Prostate gland (tissue), 2 donors: Measurements from ENCODE around the gene KLHL3.

Experiments used
- POLR2A ChIP-seq: fragments of 450-650 bp; IDR thresholded peaks from one replicate; pipeline ENCODE4 v1.6.1; 2016; ENCODE audit warnings: antibody characterized with exemption, mild to moderate bottlenecking
- TF ChIP-seq, protein P1 (sequence below), 4 experiments: fragments of 200-600 bp in 2 of 4; fragments of 450-650 bp in 2 of 4; sonication (generic) in 2 of 4; IDR thresholded peaks; 1 replicate in 3 of 4; 2 replicates in 1 of 4; pipeline ENCODE4 v1.5.1; 2016 to 2019; ENCODE audit warnings: antibody characterized with exemption in 4 of 4, mild to moderate bottlenecking in 2 of 4, moderate library complexity in 2 of 4

DNA sequence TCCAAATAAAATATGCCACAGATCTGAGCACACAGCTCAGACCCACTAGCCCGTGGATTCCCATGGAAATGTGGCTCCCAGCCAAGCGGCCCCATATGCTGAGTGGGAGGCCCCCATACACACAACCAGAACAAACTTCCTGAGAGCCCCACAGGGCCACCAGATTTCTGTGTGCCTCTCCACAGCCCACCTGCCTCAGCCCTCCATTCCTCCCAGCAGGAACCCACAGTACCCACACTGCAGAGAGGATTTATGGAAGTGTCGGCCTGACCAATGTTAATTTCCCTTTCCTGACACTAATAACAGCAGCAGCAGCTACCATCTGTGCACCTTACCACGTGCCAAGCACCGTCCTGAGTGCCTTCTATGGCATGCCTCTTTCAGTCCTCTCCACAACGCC lies 137.5 kb downstream of the KLHL3 start:
- TF ChIP-seq, protein P1, sequence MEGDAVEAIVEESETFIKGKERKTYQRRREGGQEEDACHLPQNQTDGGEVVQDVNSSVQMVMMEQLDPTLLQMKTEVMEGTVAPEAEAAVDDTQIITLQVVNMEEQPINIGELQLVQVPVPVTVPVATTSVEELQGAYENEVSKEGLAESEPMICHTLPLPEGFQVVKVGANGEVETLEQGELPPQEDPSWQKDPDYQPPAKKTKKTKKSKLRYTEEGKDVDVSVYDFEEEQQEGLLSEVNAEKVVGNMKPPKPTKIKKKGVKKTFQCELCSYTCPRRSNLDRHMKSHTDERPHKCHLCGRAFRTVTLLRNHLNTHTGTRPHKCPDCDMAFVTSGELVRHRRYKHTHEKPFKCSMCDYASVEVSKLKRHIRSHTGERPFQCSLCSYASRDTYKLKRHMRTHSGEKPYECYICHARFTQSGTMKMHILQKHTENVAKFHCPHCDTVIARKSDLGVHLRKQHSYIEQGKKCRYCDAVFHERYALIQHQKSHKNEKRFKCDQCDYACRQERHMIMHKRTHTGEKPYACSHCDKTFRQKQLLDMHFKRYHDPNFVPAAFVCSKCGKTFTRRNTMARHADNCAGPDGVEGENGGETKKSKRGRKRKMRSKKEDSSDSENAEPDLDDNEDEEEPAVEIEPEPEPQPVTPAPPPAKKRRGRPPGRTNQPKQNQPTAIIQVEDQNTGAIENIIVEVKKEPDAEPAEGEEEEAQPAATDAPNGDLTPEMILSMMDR (IDR thresholded peaks at IDR 0.05) = no peak
- TF ChIP-seq POLR2A = no peak
